SH-SY5Y (cell line): Measurements from ENCODE around the gene SCYL1.

Source experiments
- GATA2 ChIP-seq: IDR thresholded peaks from 2 replicates; pipeline ENCODE4 v1.6.1; 2011; ENCODE audit warnings: mild to moderate bottlenecking, low read depth, low read length
- GATA3 ChIP-seq: IDR thresholded peaks from 2 replicates; pipeline ENCODE4 v1.6.1; 2011; ENCODE audit warnings: low read depth, mild to moderate bottlenecking, low read length, moderate library complexity

The SCYL1 gene

GRCh38 chr11:65499713-65500386 is 25.0 kb upstream of the SCYL1 start:
- no peak for TF ChIP-seq GATA3
- no peak for TF ChIP-seq GATA2

DNA sequence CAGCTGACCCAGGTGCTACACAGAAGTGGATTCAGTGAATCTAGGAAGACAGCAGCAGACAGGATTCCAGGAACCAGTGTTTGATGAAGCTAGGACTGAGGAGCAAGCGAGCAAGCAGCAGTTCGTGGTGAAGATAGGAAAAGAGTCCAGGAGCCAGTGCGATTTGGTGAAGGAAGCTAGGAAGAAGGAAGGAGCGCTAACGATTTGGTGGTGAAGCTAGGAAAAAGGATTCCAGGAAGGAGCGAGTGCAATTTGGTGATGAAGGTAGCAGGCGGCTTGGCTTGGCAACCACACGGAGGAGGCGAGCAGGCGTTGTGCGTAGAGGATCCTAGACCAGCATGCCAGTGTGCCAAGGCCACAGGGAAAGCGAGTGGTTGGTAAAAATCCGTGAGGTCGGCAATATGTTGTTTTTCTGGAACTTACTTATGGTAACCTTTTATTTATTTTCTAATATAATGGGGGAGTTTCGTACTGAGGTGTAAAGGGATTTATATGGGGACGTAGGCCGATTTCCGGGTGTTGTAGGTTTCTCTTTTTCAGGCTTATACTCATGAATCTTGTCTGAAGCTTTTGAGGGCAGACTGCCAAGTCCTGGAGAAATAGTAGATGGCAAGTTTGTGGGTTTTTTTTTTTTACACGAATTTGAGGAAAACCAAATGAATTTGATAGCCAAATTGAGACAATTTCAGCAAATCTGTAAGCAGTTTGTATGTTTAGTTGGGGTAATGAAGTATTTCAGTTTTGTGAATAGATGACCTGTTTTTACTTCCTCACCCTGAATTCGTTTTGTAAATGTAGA is 24.3 kb upstream of the SCYL1 start:
- TF ChIP-seq GATA2: no peak
- no peak for TF ChIP-seq GATA3

DNA sequence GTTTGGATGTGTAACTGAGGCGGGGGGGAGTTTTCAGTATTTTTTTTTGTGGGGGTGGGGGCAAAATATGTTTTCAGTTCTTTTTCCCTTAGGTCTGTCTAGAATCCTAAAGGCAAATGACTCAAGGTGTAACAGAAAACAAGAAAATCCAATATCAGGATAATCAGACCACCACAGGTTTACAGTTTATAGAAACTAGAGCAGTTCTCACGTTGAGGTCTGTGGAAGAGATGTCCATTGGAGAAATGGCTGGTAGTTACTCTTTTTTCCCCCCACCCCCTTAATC is 23.8 kb upstream of the SCYL1 start:
- TF ChIP-seq GATA3: no peak
- TF ChIP-seq GATA2: no peak

- TF ChIP-seq GATA3 (no peak), GATA2 (no peak)
Measured at GRCh38 chr11:65501472-65502273, 23.2 kb upstream of the SCYL1 start.

GRCh38 chr11:65502274-65502554 is 22.7 kb upstream of the SCYL1 start:
- TF ChIP-seq GATA2: no peak
- TF ChIP-seq GATA3: no peak

- TF ChIP-seq GATA3 (peak; percentile 54), GATA2 (peak; percentile 29; the same call in 1 of the 2 replicates)
Measured at GRCh38 chr11:65502555-65503367, 22.1 kb upstream of the SCYL1 start.

DNA sequence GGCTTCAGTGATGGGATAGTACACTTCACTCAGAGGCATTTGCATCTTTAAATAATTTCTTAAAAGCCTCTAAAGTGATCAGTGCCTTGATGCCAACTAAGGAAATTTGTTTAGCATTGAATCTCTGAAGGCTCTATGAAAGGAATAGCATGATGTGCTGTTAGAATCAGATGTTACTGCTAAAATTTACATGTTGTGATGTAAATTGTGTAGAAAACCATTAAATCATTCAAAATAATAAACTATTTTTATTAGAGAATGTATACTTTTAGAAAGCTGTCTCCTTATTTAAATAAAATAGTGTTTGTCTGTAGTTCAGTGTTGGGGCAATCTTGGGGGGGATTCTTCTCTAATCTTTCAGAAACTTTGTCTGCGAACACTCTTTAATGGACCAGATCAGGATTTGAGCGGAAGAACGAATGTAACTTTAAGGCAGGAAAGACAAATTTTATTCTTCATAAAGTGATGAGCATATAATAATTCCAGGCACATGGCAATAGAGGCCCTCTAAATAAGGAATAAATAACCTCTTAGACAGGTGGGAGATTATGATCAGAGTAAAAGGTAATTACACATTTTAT is 21.4 kb upstream of the SCYL1 start:
- TF ChIP-seq GATA2 (no peak), GATA3 (no peak)

DNA sequence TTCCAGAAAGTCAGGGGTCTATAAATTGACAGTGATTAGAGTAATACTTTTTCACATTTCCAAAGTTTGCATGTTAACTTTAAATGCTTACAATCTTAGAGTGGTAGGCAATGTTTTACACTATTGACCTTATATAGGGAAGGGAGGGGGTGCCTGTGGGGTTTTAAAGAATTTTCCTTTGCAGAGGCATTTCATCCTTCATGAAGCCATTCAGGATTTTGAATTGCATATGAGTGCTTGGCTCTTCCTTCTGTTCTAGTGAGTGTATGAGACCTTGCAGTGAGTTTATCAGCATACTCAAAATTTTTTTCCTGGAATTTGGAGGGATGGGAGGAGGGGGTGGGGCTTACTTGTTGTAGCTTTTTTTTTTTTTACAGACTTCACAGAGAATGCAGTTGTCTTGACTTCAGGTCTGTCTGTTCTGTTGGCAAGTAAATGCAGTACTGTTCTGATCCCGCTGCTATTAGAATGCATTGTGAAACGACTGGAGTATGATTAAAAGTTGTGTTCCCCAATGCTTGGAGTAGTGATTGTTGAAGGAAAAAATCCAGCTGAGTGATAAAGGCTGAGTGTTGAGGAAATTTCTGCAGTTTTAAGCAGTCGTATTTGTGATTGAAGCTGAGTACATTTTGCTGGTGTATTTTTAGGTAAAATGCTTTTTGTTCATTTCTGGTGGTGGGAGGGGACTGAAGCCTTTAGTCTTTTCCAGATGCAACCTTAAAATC is 20.8 kb upstream of the SCYL1 start:
- TF ChIP-seq GATA3 (no peak), GATA2 (no peak)

DNA sequence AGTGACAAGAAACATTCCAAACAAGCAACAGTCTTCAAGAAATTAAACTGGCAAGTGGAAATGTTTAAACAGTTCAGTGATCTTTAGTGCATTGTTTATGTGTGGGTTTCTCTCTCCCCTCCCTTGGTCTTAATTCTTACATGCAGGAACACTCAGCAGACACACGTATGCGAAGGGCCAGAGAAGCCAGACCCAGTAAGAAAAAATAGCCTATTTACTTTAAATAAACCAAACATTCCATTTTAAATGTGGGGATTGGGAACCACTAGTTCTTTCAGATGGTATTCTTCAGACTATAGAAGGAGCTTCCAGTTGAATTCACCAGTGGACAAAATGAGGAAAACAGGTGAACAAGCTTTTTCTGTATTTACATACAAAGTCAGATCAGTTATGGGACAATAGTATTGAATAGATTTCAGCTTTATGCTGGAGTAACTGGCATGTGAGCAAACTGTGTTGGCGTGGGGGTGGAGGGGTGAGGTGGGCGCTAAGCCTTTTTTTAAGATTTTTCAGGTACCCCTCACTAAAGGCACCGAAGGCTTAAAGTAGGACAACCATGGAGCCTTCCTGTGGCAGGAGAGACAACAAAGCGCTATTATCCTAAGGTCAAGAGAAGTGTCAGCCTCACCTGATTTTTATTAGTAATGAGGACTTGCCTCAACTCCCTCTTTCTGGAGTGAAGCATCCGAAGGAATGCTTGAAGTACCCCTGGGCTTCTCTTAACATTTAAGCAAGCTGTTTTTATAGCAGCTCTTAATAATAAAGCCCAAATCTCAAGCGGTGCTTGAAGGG is 20.0 kb upstream of the SCYL1 start:
- TF ChIP-seq GATA3 (no peak), GATA2 (no peak)

GRCh38 chr11:65505466-65506289 is 19.2 kb upstream of the SCYL1 start:
- TF ChIP-seq GATA2: no peak
- no peak for TF ChIP-seq GATA3

- no peak for TF ChIP-seq GATA3
- TF ChIP-seq GATA2: no peak
Measured at GRCh38 chr11:65506290-65506771, 18.6 kb upstream of the SCYL1 start.

DNA sequence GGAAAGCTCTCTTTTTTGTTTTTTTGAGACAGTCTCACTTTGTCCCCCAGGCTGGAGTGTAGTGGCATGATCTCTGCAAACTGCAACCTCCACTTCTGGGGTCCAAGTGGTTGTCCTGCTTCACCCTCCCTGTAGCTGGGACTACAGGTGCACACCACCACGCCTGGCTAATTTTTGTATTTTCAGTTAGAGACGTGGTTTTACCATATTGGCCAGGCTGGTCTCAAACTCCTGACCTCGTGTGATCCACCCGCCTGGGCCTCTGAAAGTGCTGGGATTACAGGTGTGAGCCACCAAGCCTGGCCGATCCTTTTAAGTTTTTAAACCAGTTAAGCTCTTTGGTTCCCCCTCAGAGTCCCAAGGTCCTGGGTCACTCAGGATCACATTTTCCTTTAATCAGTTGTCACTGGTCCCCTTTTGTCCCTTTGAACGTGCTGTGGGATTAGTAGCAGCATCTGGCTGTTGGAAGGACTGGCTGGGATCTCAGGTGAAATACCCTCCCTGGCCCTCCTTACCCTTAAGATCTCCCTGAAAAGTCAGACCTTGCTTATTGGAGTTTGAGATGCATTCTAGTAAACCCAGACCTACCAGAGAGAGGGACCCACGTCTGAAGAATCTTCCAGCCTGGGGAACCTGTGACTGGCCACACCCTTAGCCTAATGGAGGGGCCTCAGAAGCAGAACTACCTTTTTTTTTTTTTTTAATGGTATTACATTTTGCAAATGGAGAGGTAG is 17.9 kb upstream of the SCYL1 start:
- TF ChIP-seq GATA3: no peak
- no peak for TF ChIP-seq GATA2
